Stimulated activated CD4-positive, alpha-beta T cell treated with anti-CD3 and anti-CD28 coated beads, TNF-alpha, amount 100 ng/mL, for 24 hours (primary cell): ENCODE data around the gene GATAD2A.
"Not testable (repeated sequence)": the region's sequence is repeated elsewhere in the genome, so short reads cannot be mapped to it uniquely, and the experiment has no call there.

ENCODE experiments used
- DNase-seq, 3 experiments: peaks; one replicate each; pipeline ENCODE4 v3.0.0-alpha.2; 2020; ENCODE audit warnings: low read depth in 3 of 3

The GATAD2A gene, protein sequence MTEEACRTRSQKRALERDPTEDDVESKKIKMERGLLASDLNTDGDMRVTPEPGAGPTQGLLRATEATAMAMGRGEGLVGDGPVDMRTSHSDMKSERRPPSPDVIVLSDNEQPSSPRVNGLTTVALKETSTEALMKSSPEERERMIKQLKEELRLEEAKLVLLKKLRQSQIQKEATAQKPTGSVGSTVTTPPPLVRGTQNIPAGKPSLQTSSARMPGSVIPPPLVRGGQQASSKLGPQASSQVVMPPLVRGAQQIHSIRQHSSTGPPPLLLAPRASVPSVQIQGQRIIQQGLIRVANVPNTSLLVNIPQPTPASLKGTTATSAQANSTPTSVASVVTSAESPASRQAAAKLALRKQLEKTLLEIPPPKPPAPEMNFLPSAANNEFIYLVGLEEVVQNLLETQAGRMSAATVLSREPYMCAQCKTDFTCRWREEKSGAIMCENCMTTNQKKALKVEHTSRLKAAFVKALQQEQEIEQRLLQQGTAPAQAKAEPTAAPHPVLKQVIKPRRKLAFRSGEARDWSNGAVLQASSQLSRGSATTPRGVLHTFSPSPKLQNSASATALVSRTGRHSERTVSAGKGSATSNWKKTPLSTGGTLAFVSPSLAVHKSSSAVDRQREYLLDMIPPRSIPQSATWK

DNA sequence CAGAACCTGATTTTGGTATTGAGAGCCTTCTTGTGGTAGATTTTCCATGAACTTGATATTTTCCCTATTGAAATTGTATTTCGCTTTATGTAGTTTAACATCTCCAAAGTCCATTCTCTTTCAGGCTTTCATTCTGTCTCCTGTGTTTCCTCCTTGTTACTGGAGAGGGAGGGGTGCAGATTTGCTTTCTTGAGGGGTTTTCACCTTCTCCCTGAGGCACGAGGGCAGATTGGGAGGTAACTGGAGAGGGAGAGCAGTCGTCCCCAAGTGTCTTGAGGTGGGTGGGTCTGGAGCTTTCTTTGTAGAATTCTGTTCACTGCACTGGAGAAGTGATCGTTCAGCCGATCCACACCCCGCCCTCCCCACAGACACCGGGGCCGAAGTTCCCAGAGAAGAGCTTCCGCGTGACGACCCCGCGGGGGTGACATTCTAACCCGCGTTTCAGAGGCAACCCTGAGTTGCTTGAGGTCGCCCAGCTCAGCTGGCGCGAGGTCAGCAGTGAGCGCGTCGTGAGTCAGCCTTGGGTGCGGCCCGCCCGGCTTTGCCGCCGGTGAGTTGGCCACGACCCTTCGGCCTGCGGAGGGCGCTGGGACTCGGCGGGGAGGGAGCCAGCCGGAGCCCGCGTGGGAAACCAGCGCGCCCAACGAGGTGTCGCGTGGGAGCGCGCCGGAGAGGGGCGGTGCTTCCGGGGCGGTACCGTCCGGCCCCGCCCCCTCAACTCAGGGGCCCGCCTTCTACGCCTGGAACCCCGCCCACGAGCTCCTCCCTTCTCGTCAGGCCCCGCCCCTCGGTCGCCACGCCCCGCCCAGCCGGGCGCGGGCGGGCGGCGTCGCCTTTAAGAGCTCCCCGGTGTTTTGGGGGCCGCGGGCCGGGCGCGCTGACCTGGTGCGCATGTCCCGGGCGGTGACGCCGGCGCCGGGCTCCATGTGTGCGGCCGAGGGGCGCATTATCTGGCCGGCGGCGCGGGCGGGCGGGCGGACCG is at the start of gene GATAD2A:
TSS of gene GATAD2A (plus strand) at position 797 of the 982 bp plus-strand sequence. CDS start 59,671 bp downstream, outside the sequence.
- DNase-seq: peak; percentile 80 to 87 (median 84)

DNA sequence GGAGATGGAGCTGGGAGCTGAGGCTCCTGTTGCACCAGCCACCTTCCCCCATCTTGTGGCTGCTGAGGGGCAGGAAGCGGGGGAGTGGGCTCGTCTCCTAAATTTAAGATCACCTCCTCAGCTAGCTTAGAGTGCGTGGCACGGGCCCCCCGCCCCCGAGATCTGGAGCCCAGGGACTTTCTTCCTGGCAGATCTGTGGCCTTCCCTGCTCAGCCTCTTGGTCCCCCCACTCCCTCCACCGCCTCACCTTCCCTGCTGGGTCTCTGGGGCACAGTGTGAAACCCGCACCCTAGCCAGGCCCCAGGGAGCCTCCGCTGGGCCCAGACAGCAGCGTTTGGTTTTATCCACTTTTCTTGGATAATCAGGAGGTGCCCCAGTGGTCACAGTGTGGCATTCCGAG is 49.0 kb upstream of the GATAD2A start:
- DNase-seq: no peak

GRCh38 chr19:19356901-19357566 is 48.4 kb upstream of the GATAD2A start:
- no peak for DNase-seq

DNA sequence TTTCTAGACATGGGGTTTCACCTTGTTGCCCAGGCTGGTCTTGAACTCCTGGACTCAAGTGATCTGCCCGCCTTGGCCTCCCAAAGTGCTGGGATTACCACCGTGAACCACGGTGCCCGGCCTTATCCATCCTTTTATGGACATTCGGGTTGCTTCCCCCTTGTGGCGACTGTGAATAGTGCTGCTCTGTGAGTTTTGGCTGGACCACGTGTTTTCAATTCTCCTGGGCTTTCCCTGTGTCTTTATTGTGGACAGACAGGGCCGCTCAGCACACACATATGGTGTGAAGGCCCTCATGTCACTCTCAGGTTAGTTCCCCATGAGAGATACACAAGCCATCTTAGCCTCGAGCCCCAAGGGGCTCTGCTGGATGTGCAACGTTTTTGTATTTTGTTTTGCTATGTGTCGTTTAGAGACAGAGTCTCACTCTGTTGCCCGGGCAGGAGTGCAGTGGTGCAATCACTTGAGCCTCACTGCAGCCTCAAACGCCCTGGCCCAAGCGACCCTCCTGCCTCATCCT is 44.3 kb upstream of the GATAD2A start:
- DNase-seq: peak; percentile 44 to 76 (median 64)

GRCh38 chr19:19362075-19362474 is 43.4 kb upstream of the GATAD2A start:
- DNase-seq: no peak

GRCh38 chr19:19366434-19367396 is 38.8 kb upstream of the GATAD2A start:
- peak; percentile 40 to 68 (median 46) for DNase-seq

DNA sequence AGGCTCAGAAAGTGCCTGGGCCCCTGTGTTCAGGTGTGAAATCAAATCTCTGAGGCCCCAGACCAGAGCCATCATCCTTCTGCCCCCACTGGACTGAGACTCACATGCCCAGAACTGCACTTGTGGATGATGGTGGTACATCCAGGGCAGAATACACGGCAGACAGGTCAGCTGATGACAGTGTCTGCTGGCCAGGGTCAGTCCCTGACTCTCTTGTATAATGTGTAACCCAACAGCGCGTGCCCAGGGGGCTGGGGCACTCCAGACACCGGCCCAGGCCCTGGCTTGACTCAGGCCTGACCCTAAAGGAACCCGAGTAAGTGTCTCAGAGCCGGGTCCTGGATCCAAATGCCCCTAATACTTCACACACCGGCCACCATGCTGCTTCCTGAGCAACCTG is 37.4 kb upstream of the GATAD2A start:
- DNase-seq: no peak

DNA sequence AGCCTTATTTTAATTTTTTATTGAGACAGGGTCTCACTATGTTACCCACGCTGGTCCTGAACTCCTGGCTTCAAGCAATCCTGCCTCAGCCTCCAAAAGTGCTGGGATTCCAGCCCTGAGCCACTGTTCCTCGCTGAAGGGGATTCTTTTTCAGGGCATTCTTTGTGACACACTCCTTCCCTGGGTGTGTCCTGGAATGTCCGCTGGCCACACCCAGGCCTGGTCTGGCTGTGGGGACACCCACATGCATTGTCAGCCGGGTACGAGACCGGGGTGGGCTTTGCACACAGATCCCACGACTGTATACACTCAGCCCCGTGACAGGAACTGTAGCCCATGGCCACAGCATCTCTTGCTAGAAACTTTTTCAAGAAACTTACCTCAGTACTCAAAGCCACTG is 34.4 kb upstream of the GATAD2A start:
- DNase-seq: no peak

- peak in 1 of 3 experiments; percentile 25 for DNase-seq
Measured at GRCh38 chr19:19372656-19373416, 32.6 kb upstream of the GATAD2A start.

GRCh38 chr19:19379527-19379926 is 25.9 kb upstream of the GATAD2A start:
- no peak for DNase-seq

DNA sequence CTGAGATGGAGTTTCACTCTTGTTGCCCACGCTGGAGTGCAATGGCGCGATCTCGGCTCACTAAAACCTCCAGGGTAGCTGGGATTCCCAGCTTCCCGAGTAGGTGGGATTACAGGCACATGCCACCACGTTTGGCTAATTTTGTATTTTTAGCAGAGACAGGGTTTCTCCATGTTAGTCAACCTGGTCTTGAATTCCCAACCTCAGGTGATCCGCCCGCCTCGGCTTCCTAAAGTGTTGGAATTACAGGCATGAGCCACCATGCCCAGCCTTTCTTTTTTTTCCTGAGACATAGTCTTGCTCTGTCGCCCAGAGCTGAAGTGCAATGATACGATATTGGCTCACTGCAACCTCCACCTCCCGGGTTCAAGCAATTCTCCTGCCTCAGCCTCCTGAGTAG is 25.2 kb upstream of the GATAD2A start:
- not testable (repeated sequence) for DNase-seq

GRCh38 chr19:19381007-19381926 is 24.2 kb upstream of the GATAD2A start:
- DNase-seq: no peak

- no peak for DNase-seq
Measured at GRCh38 chr19:19382118-19382517, 23.4 kb upstream of the GATAD2A start.

- DNase-seq: no peak
Measured at GRCh38 chr19:19384486-19384885, 21.0 kb upstream of the GATAD2A start.

GRCh38 chr19:19385131-19385895 is 20.2 kb upstream of the GATAD2A start:
- peak; percentile 99 to 100 (median 100) for DNase-seq

DNA sequence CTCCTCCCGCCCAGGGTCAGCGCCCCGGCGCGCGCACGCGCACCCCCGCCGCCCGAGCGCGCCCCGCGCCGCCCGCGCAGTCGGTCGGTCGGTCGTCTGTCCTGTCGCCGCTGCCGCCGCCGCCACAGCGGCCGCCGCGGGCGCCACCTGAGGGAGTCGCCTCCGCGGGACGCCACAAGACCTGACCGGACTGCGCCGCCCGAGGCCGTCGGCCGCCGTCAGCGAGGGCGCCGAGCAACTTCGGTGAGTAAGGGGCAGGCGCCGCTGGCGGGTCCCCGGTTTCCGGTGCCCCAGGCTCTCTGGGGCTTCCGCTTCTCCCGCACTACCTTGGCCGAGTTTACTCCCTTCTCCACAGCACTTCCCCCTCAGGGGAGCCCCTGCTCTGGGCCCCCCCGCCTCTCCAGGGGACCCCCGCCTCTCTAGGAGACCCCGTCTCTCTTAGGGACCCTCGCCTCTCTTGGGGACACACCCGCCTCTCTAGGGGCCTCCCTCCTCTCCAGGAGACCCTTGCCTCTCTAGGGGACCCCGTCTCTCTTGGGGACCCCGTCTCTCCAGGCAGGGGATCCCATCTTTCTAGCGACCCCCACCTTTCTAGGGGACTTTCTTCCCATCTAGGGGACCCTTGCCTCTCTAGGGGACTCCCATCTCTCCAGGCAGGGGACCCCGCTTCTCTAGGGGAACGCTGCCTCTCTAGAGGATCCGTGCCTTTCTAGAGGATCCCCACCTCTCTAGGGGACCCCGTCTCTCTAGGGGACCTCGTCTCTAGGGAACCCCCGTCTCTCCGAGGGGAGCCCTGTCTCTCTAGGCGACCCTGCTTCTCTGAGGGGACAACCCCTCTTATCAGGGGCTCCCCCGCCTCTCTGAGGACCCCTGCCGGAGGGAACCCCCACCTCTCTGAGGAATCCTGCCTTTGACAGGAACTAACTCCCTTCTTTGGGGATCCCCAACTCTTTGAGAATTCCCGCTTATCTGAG is 19.3 kb upstream of the GATAD2A start:
- peak in 1 of 3 experiments; percentile 58 for DNase-seq
